PC-9 (cell line): Measurements from ENCODE around the gene NPFFR1. TPM values are rescaled to one million over a fixed set of nuclear protein-coding genes. Genes with fewer than 3 reads are reported as not detected.

Experiments
- BruUV-seq: library from RNA; stranded (reverse); fragments of 400-500 nt; replicated peaks from 2 replicates; lab custom pipeline; 2021; lab: Mats Ljungman, UMichigan
- CTCF ChIA-PET: fragments of 300-600 bp; sonication (Branson Sonifier 250); formaldehyde crosslinking; loops from one replicate; lab custom pipeline; 2022; ENCODE audit warnings: antibody characterized with exemption; lab: Charles Lee
- POLR2A ChIA-PET: fragments of 300-600 bp; sonication (Branson Sonifier 250); formaldehyde crosslinking; loops from one replicate; lab custom pipeline; 2022; ENCODE audit warnings: antibody characterized with exemption; ENCODE audit not compliant: unreplicated experiment; lab: Charles Lee
- DNase-seq, 2 experiments: peaks; one replicate each; pipeline versions ENCODE4 v3.0.0 to v3.0.0-alpha.2; 2015 to 2022; ENCODE audit warnings: mixed read lengths in 1 of 2
- H2AFZ ChIP-seq: fragments of 200-600 bp; sonication (generic); 2 replicates; pipeline ENCODE4 v1.8.1; 2017; ENCODE audit warnings: antibody characterized with exemption
- H3F3A ChIP-seq: fragments of 200-600 bp; sonication (generic); 2 replicates; pipeline ENCODE4 v1.8.1; 2017; ENCODE audit warnings: antibody characterized with exemption, mild to moderate bottlenecking, low read depth; ENCODE audit not compliant: insufficient read depth
- H3K27ac ChIP-seq: fragments of 200-600 bp; sonication (generic); 2 replicates; pipeline ENCODE4 v1.6.1; 2016; ENCODE audit warnings: mixed run types
- H3K27me3 ChIP-seq: fragments of 200-600 bp; sonication (generic); 2 replicates; pipeline ENCODE4 v1.6.1; 2016; ENCODE audit warnings: low read depth, mixed run types; ENCODE audit not compliant: insufficient read depth
- H3K36me3 ChIP-seq: fragments of 200-600 bp; sonication (generic); 2 replicates; pipeline ENCODE4 v1.6.1; 2016; ENCODE audit warnings: low read depth, mixed run types
- H3K4me1 ChIP-seq: fragments of 200-600 bp; sonication (generic); replicated peaks from 2 replicates; pipeline ENCODE4 v1.6.1; 2016; ENCODE audit warnings: mixed run types; ENCODE audit not compliant: insufficient read depth
- H3K4me2 ChIP-seq: fragments of 200-600 bp; sonication (generic); 2 replicates; pipeline ENCODE4 v1.6.1; 2017; ENCODE audit warnings: mixed run types
- H3K4me3 ChIP-seq: fragments of 200-600 bp; sonication (generic); 2 replicates; pipeline ENCODE4 v1.6.1; 2016; ENCODE audit warnings: mixed run types
- H3K79me2 ChIP-seq: fragments of 200-600 bp; sonication (generic); 2 replicates; pipeline ENCODE4 v1.6.1; 2017; ENCODE audit warnings: low read depth, mixed run types
- H3K9me2 ChIP-seq: fragments of 200-600 bp; sonication (generic); 2 replicates; pipeline ENCODE4 v1.8.1; 2017; ENCODE audit warnings: mild to moderate bottlenecking; ENCODE audit not compliant: insufficient read depth
- H3K9me3 ChIP-seq: fragments of 200-600 bp; sonication (generic); 2 replicates; pipeline ENCODE4 v1.8.1; 2016; ENCODE audit warnings: low read depth; ENCODE audit not compliant: insufficient read depth
- H4K20me1 ChIP-seq: fragments of 200-600 bp; sonication (generic); 2 replicates; pipeline ENCODE4 v1.8.1; 2017; ENCODE audit not compliant: insufficient read depth
- CTCF ChIP-seq: fragments of 200-600 bp; sonication (generic); conservative IDR thresholded peaks from 2 replicates; pipeline ENCODE4 v1.6.1; 2017; ENCODE audit warnings: mixed run types, antibody characterized with exemption, mild to moderate bottlenecking, moderate library complexity
- EZH2 ChIP-seq: fragments of 200-600 bp; sonication (generic); IDR thresholded peaks from 2 replicates; pipeline ENCODE4 v1.8.0; 2017; ENCODE audit warnings: antibody characterized with exemption, low read depth
- intact Hi-C: fragments of 100-400 bp; cut with micrococcal nuclease; formaldehyde crosslinking; loops from one replicate; pipeline ENCODE4 v1.10.0; 2022; ENCODE audit not compliant: unreplicated experiment
- total RNA-seq: library from RNA; stranded (reverse); gene quantifications from 2 replicates; pipeline ENCODE4 v1.2.3, GENCODE V29; 2021

The NPFFR1 gene
- total RNA-seq, 1 experiment from 2014 or later = 0.09 TPM

- intact Hi-C loops = no loop called here
- Histone ChIP-seq H3K27ac (no peak overlapping the region), H3K36me3 (no peaks in the 10 kb centered on the region), H2AFZ (no peak overlapping the region), H3K27me3 (no peaks in the 10 kb centered on the region), H3K79me2 (no peaks in the 10 kb centered on the region), H3K9me2 (no peaks in the 10 kb centered on the region), H3K4me3 (no peak overlapping the region), H3K4me1 (peaks cover 11% of the 10 kb centered on the region), H4K20me1 (no peaks in the 10 kb centered on the region), H3F3A (peaks cover 14% of the 10 kb centered on the region; the same call in 1 of the 2 replicates), H3K9me3 (no peaks in the 10 kb centered on the region), H3K4me2 (no peak overlapping the region)
- no peak for TF ChIP-seq EZH2
- no peak for TF ChIP-seq CTCF
- CTCF ChIA-PET = no interaction called here
- BruUV-seq = no TSS peak
- POLR2A ChIA-PET = interaction anchor here (0.8 kb wide), 1 partner anchor 67 kb away, joined by 5 read pairs; no protein-coding TSS in a partner anchor
- DNase-seq = no peak
Observed at GRCh38 chr10:70300908-70301597, 17.2 kb upstream of the NPFFR1 start.

GRCh38 chr10:70300461-70300860 is 16.7 kb upstream of the NPFFR1 start:
- ChIA-PET POLR2A (no interaction called here), CTCF (no interaction called here)
- Histone ChIP-seq H2AFZ (no peak overlapping the region), H3K79me2 (no peaks in the 10 kb centered on the region), H3K4me3 (no peak overlapping the region), H3K27ac (no peak overlapping the region), H3K9me3 (no peaks in the 10 kb centered on the region), H4K20me1 (no peaks in the 10 kb centered on the region), H3F3A (peaks cover 14% of the 10 kb centered on the region; the same call in 1 of the 2 replicates), H3K4me2 (no peak overlapping the region), H3K4me1 (peaks cover 11% of the 10 kb centered on the region), H3K9me2 (no peaks in the 10 kb centered on the region), H3K36me3 (no peaks in the 10 kb centered on the region), H3K27me3 (no peaks in the 10 kb centered on the region)
- no peak for DNase-seq
- TF ChIP-seq CTCF = no peak
- TF ChIP-seq EZH2 = no peak
- intact Hi-C loops = no loop called here
- BruUV-seq = no TSS peak

GRCh38 chr10:70299876-70300275 is 16.1 kb upstream of the NPFFR1 start:
- H3K27ac ChIP-seq = no peak overlapping the region
- no peak for TF ChIP-seq EZH2
- TF ChIP-seq CTCF = no peak
- no peak overlapping the region for H2AFZ ChIP-seq
- no peaks in the 10 kb centered on the region for H3K27me3 ChIP-seq
- H3K36me3 ChIP-seq = no peaks in the 10 kb centered on the region
- DNase-seq = no peak
- ChIA-PET CTCF (no interaction called here), POLR2A (no interaction called here)
- no peaks in the 10 kb centered on the region for H3K9me3 ChIP-seq
- BruUV-seq = no TSS peak
- H4K20me1 ChIP-seq = no peaks in the 10 kb centered on the region
- H3K4me1 ChIP-seq = peaks cover 11% of the 10 kb centered on the region
- no peaks in the 10 kb centered on the region for H3K79me2 ChIP-seq
- intact Hi-C loops = no loop called here
- peaks cover 14% of the 10 kb centered on the region; the same call in 1 of the 2 replicates for H3F3A ChIP-seq
- H3K4me2 ChIP-seq = no peak overlapping the region
- no peak overlapping the region for H3K4me3 ChIP-seq
- H3K9me2 ChIP-seq = no peaks in the 10 kb centered on the region
